ENCODE measurements around the gene SESTD1. TPM values are rescaled to one million over a fixed set of nuclear protein-coding genes. Genes with fewer than 3 reads are reported as not detected.
A peak's percentile ranks its signal among the peaks of the same experiment; 100 is the strongest.
"Not testable (repeated sequence)": the region's sequence is repeated elsewhere in the genome, so short reads cannot be mapped to it uniquely, and the experiment has no call there.

Gene SESTD1
- polyA plus RNA-seq, 6 donors from 2014 or later = 25.4 to 88.7 (median 66.2) TPM

GRCh38 chr2:179226203-179226960 lies 38.2 kb downstream of the SESTD1 start:
- no peaks in the 10 kb centered on the region for H3K36me3 Mint-ChIP-seq
- H3K27ac Mint-ChIP-seq = peak overlapping the region in 2 of 6 donors; percentile 6 to 26
- DNase-seq (no peak), ATAC-seq (ENCODE audit: low read depth in 2 of 2) (no peak)
- no peak overlapping the region for H3K4me3 Mint-ChIP-seq
- no peaks in the 10 kb centered on the region for H3K27me3 Mint-ChIP-seq
- peaks cover 47 to 61% (median 58%) of the 10 kb centered on the region in 3 donors for H3K4me1 Mint-ChIP-seq
- no peaks in the 10 kb centered on the region for H3K9me3 Mint-ChIP-seq

- Mint-ChIP-seq H3K4me3 (no peak overlapping the region), H3K36me3 (no peaks in the 10 kb centered on the region), H3K4me1 (peaks cover 39 to 62% (median 61%) of the 10 kb centered on the region in 3 donors), H3K27me3 (no peaks in the 10 kb centered on the region), H3K27ac (peak overlapping the region in 5 of 6 donors; percentile 32 to 95 (median 76)), H3K9me3 (no peaks in the 10 kb centered on the region)
- no peak for ATAC-seq (ENCODE audit: low read depth in 2 of 2)
- DNase-seq = no peak
Measured at GRCh38 chr2:179224361-179224760, 40.3 kb downstream of the SESTD1 start.

DNA sequence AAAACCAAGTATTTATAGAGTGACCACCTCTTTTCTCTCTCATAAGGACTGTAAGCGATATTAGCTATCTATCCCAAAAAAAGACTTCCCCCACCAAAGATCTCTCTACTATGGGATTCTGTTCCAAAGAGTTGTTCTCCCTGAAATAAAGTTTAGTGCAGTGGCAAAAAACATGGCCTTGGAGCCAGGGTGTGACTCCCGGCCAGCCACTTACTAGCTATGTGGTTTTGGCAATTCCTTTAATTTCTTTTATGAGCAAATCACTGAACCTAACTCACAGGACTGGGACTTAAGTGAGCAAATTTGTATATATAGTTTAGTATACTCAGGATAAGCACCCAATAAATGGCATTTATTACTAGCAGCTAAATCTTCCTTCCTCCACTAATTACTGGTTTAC lies 42.6 kb downstream of the SESTD1 start:
- ATAC-seq (ENCODE audit: low read depth in 2 of 2) (no peak), DNase-seq (no peak)
- Mint-ChIP-seq H3K4me1 (peaks cover 34 to 55% (median 47%) of the 10 kb centered on the region in 3 donors), H3K27me3 (no peaks in the 10 kb centered on the region), H3K9me3 (peaks cover 0 to 3% (median 0%) of the 10 kb centered on the region in 7 donors), H3K27ac (peak overlapping the region in 1 of 6 donors; percentile 47), H3K4me3 (no peak overlapping the region), H3K36me3 (no peaks in the 10 kb centered on the region)

DNA sequence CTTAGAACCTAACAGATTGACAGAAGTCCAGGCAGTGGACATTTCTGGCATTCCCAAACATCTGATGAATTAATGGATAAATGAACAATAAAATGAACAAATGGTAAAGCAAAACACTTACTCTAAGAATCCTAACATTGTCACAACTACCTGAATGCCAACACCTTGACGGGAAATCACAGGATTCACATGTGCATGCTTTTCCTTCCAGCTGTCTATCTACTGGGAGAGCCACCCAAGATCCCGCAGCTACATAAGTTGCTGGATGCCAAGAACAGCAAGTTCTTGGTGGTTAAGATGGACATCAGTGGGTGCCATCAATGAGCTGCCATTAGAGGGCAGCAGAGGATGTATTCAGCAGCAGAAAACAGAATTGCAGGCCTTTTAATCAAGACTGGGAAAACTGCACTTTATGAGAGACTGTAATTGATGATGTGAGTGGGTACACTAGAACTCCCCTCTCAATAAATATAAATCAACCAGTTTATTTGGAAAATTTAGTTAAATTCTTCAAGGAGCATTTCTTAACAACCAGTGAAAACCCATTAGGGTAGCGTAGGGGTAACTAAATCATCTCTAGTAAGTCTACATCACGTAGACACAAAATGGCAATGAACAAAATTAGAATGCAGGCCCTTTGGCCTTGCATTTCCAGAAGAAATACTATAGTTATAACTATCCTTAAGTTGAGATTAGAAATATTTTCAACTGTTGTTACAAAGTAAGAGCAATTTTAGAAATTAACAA lies 45.6 kb downstream of the SESTD1 start:
- peaks cover 0 to 7% of the 10 kb centered on the region in 2 donors for H3K36me3 Mint-ChIP-seq
- no peak overlapping the region for H3K4me3 Mint-ChIP-seq
- DNase-seq = peak; percentile 59
- ATAC-seq (ENCODE audit: low read depth in 2 of 2) = peak; percentile 55 to 82
- peaks cover 0 to 19% (median 7%) of the 10 kb centered on the region in 7 donors for H3K9me3 Mint-ChIP-seq
- no peaks in the 10 kb centered on the region for H3K27me3 Mint-ChIP-seq
- H3K27ac Mint-ChIP-seq = no peak overlapping the region
- peaks cover 36 to 52% (median 49%) of the 10 kb centered on the region in 3 donors for H3K4me1 Mint-ChIP-seq

DNA sequence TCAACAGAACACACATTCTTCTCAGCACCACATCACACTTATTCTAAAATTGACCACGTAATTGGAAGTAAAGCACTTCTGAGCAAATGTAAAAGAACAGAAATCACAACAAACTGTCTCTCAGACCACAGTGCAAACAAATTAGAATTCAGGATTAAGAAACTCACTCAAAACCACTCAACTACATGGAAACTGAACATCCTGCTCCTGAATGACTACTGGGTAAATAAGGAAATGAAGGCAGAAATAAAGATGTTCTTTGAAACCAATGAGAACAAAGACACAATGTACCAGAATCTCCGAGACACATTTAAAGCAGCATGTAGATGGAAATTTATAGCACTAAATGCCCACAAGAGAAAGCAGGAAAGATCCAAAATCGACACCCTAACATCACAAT lies 50.0 kb downstream of the SESTD1 start:
- H3K9me3 Mint-ChIP-seq = peaks cover 2 to 49% (median 28%) of the 10 kb centered on the region in 7 donors
- H3K27ac Mint-ChIP-seq; H3K27me3 Mint-ChIP-seq; ATAC-seq (ENCODE audit: low read depth in 2 of 2); DNase-seq: not testable (repeated sequence)
- H3K36me3 Mint-ChIP-seq = peaks cover 8 to 19% of the 10 kb centered on the region in 2 donors
- peaks cover 24 to 68% (median 29%) of the 10 kb centered on the region in 3 donors for H3K4me1 Mint-ChIP-seq
- peak overlapping the region in 2 of 8 donors; percentile 29 to 73 for H3K4me3 Mint-ChIP-seq

- ATAC-seq (ENCODE audit: low read depth in 2 of 2) (no peak), DNase-seq (no peak)
- no peaks in the 10 kb centered on the region for H3K27me3 Mint-ChIP-seq
- no peak overlapping the region for H3K27ac Mint-ChIP-seq
- H3K4me1 Mint-ChIP-seq = peaks cover 18 to 82% (median 23%) of the 10 kb centered on the region in 3 donors
- H3K9me3 Mint-ChIP-seq = peaks cover 8 to 74% (median 60%) of the 10 kb centered on the region in 7 donors
- no peak overlapping the region for H3K4me3 Mint-ChIP-seq
- peaks cover 8 to 31% of the 10 kb centered on the region in 2 donors for H3K36me3 Mint-ChIP-seq
Measured at GRCh38 chr2:179211355-179211754, 53.3 kb downstream of the SESTD1 start.

- not testable (repeated sequence) for H3K27me3 Mint-ChIP-seq; H3K4me3 Mint-ChIP-seq; H3K27ac Mint-ChIP-seq; ATAC-seq (ENCODE audit: low read depth in 2 of 2); DNase-seq
- H3K4me1 Mint-ChIP-seq = peaks cover 9 to 73% (median 11%) of the 10 kb centered on the region in 3 donors
- H3K36me3 Mint-ChIP-seq = peaks cover 7 to 22% of the 10 kb centered on the region in 2 donors
- peaks cover 8 to 74% (median 48%) of the 10 kb centered on the region in 7 donors for H3K9me3 Mint-ChIP-seq
Measured at GRCh38 chr2:179208277-179208676, 56.4 kb downstream of the SESTD1 start.

- H3K4me3 Mint-ChIP-seq = peak overlapping the region in 1 of 8 donors; percentile 61
- no peak for ATAC-seq (ENCODE audit: low read depth in 2 of 2)
Measured at GRCh38 chr2:179207047-179207446, 57.6 kb downstream of the SESTD1 start.

GRCh38 chr2:179201869-179202268 lies 62.8 kb downstream of the SESTD1 start:
- no peak overlapping the region for H3K27ac Mint-ChIP-seq
- H3K27me3 Mint-ChIP-seq = no peaks in the 10 kb centered on the region
- ATAC-seq (ENCODE audit: low read depth in 2 of 2) = no peak
- H3K4me1 Mint-ChIP-seq = peaks cover 7 to 22% (median 8%) of the 10 kb centered on the region in 3 donors
- peaks cover 0 to 59% (median 21%) of the 10 kb centered on the region in 7 donors for H3K9me3 Mint-ChIP-seq
- DNase-seq = no peak
- no peak overlapping the region for H3K4me3 Mint-ChIP-seq
- peaks cover 0 to 15% of the 10 kb centered on the region in 2 donors for H3K36me3 Mint-ChIP-seq

More at GRCh38 chr2:179207047-179207446, 57.6 kb downstream of the SESTD1 start:
- H3K4me1 Mint-ChIP-seq = peaks cover 9 to 61% (median 14%) of the 10 kb centered on the region in 3 donors
- peaks cover 4 to 26% of the 10 kb centered on the region in 2 donors for H3K36me3 Mint-ChIP-seq
- no peak for DNase-seq
- peaks cover 8 to 78% (median 52%) of the 10 kb centered on the region in 7 donors for H3K9me3 Mint-ChIP-seq
- H3K27ac Mint-ChIP-seq = peak overlapping the region in 2 of 6 donors; percentile 6 to 74
- H3K27me3 Mint-ChIP-seq = no peaks in the 10 kb centered on the region

GRCh38 chr2:179195926-179196590 lies 68.6 kb downstream of the SESTD1 start:
- peaks cover 21 to 27% of the 10 kb centered on the region in 2 donors for H3K36me3 Mint-ChIP-seq
- ATAC-seq (ENCODE audit: low read depth in 2 of 2); DNase-seq; H3K27me3 Mint-ChIP-seq: not testable (repeated sequence)
- H3K4me3 Mint-ChIP-seq = peak overlapping the region in 2 of 8 donors; percentile 15 to 74
- peaks cover 5 to 54% (median 22%) of the 10 kb centered on the region in 7 donors for H3K9me3 Mint-ChIP-seq
- peaks cover 35 to 45% (median 39%) of the 10 kb centered on the region in 3 donors for H3K4me1 Mint-ChIP-seq
- H3K27ac Mint-ChIP-seq = peak overlapping the region in 4 of 6 donors; percentile 22 to 76 (median 48)

DNA sequence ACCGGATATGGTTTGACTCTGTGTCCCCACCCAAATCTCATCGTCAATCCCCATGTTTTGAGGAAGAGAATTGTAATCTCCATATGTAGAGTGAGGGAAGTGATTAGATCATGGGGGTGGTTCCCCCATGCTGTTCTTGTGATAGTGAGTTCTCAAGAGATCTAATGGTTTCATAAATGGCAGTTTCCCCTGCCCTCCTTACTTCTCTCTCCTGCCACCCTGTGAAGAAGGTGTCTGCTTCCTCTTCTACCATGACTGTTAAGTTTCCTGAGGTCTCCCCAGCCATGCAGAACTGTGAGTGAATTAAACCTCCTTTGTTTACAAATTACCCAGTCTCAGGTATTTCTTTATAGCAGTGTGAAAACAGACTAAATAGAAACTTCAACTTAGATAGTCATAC lies 69.5 kb downstream of the SESTD1 start:
- Mint-ChIP-seq H3K27me3 (no peaks in the 10 kb centered on the region), H3K36me3 (peaks cover 29 to 36% of the 10 kb centered on the region in 2 donors), H3K27ac (peak overlapping the region in 4 of 6 donors; percentile 68 to 91 (median 72)), H3K4me1 (peaks cover 35 to 53% (median 40%) of the 10 kb centered on the region in 3 donors), H3K4me3 (peak overlapping the region in 2 of 8 donors; percentile 9 to 15), H3K9me3 (peaks cover 5 to 54% (median 26%) of the 10 kb centered on the region in 7 donors)
- ATAC-seq (ENCODE audit: low read depth in 2 of 2) (peak; percentile 50 to 56), DNase-seq (no peak)

DNA sequence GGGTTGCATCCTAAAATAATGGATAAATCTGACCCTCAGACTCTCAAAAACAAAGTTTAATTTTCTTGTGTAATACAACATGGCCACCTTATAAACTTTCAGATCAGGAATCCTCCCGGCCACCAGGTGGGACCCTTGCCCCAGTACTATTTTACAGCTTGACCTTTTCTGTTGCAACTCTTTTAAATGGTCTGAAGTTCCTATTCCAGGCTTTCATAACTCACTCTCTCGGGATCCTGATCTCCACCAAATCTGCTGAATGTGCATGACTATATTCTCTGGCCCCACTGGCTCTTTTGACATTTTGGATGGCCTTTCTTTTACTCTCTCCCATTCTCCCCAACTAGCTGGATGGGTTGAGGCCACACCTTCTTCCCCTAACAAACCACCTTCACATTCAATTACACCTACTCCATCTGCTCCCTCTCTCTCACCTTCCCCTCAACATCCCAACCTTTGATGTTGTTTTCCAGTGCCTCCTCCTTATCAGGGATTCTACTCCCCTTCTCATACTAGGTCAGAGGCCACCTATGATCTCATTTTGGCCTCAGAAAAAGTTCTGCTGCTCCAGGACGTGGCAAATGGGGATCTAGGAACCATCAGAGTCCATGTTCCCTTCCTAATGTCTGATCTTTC lies 70.8 kb downstream of the SESTD1 start:
- DNase-seq = no peak
- Mint-ChIP-seq H3K4me3 (peak overlapping the region in 2 of 8 donors; percentile 15 to 61), H3K27ac (peak overlapping the region in 4 of 6 donors; percentile 9 to 80 (median 54)), H3K27me3 (no peaks in the 10 kb centered on the region), H3K4me1 (peaks cover 40 to 66% (median 48%) of the 10 kb centered on the region in 3 donors), H3K36me3 (peaks cover 41 to 49% of the 10 kb centered on the region in 2 donors), H3K9me3 (peaks cover 5 to 63% (median 38%) of the 10 kb centered on the region in 7 donors)
- no peak for ATAC-seq (ENCODE audit: low read depth in 2 of 2)
